HG03045 (cell line): ENCODE data around the gene PCSK1N.
"Not testable (repeated sequence)": the region's sequence is repeated elsewhere in the genome, so short reads cannot be mapped to it uniquely, and the experiment has no call there.

Experiments
- ATAC-seq: cut with Tn5 transposase; IDR thresholded peaks from one replicate; pipeline ENCODE4 v1.9.1; 2021; ENCODE audit warnings: mild to moderate bottlenecking, moderate library complexity; ENCODE audit not compliant: unreplicated experiment

Gene PCSK1N, protein sequence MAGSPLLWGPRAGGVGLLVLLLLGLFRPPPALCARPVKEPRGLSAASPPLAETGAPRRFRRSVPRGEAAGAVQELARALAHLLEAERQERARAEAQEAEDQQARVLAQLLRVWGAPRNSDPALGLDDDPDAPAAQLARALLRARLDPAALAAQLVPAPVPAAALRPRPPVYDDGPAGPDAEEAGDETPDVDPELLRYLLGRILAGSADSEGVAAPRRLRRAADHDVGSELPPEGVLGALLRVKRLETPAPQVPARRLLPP

GRCh38 chrX:48835524-48836329 is at the start of gene PCSK1N:
TSS of gene PCSK1N (minus strand) at chrX:48835610. CDS start at chrX:48835532, 78 bp downstream.
- no peak for ATAC-seq

DNA sequence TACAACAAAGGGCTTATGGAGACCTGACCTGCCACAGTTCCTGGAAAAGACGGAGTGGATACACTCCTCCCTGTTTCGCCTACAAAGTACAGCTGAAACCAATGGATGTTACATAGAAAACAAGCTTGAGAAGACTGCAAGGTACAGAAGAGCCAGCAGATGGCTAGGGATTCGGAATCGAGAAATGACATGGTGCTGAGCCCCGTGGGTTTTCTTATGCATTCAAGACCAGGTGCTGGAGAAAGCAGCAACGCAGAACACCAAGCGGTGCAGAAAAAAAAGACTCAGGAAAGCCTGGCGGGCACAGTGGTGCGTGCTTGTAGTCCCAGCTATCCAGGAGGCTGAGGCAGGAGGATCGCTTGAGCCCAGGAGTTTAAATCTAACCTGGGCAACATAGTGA is 48.3 kb upstream of the PCSK1N start:
- no peak for ATAC-seq

- ATAC-seq = not testable (repeated sequence)
Observed at GRCh38 chrX:48876944-48877343, 41.5 kb upstream of the PCSK1N start.

GRCh38 chrX:48872017-48872416 is 36.6 kb upstream of the PCSK1N start:
- not testable (repeated sequence) for ATAC-seq

DNA sequence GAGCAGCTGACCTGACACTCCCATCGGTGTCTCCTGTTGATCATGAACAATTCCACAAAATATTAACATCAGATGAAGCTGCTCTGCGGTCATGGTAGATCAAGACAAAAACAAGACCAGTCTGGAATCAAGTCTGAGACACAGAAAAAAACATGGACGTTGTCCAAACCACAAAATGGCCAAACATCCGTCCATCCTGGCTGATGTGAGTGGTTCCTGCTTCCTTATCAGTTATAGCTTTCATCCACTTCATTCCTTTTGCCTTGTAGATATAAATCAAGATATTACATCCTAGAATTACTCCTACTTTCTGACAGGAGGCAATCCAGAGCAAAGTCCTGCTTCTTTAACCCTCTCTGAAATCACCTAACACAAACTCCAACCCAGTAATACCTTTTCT is 28.8 kb upstream of the PCSK1N start:
- no peak for ATAC-seq

DNA sequence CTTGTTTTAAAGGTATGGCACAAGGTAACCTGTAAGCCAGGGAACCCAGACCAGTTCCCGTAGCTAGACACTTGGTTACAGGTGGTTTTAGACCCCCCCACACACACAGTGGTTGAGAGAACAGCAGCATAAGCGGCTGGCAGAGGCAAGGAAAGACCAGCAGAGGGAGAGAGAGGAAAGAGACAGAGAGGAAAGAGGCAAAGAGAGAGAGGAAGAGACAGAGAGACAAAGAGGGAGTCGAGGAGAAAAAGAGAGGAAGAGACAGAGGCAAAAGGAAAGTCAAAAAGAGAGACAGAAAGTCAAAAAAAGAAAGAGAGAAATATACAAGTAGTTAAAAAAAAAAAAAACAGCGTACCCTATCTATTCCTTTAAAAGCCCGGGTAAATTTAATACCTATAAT is 19.5 kb upstream of the PCSK1N start:
- ATAC-seq = no peak

DNA sequence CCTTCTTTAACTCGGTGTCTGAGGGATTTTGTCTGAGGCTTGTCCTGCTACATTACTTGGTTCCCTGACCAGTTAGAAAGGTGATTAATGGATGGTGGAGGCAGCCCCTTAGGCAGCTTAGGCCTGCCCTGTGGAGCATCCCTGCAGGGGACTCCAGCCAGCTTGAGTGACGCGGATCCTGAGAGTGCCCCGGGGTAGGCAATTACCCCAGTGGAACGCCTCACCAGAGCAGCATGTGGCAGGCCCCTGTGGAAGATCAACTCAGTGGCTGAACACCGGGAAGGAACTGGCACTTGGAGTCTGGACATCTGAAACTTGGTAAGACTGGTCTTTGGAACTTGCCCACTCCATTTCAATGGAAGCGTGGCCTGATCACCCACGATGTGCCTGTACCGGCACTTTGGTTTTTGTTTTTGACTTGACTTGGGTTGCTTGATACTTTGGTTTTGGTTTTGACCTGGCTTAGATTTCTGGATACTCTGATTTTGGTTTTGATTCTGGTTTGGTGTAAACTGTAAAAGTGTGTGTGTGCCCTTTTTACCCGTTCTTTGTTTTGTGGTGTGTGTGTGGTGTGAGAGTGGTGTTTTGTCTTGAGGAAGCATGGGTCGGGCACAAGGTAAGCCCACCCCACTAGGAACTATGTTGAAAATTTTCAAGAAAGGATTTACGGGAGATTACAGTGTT is 18.9 kb upstream of the PCSK1N start:
- ATAC-seq = not testable (repeated sequence)

GRCh38 chrX:48853494-48853893 is 18.1 kb upstream of the PCSK1N start:
- not testable (repeated sequence) for ATAC-seq

DNA sequence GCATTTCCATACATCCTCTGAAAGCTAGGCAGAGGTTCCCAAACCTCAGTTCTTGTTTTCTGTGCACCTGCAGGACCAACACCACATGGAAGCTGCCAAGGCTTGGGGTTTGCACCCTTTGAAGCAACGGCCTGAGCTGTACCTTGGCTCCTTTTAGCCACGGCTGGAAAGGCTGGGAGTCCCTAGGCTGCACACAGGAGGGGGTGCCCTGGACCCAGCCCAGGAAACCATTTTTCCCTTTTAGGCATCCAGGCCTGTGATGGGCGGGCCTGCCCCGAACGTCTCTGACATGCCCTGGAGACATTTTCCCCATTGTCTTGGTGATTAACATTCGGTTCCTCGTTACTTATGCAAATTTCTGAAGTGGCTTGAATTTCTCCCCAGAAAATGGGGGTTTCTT is 17.4 kb upstream of the PCSK1N start:
- ATAC-seq = no peak

DNA sequence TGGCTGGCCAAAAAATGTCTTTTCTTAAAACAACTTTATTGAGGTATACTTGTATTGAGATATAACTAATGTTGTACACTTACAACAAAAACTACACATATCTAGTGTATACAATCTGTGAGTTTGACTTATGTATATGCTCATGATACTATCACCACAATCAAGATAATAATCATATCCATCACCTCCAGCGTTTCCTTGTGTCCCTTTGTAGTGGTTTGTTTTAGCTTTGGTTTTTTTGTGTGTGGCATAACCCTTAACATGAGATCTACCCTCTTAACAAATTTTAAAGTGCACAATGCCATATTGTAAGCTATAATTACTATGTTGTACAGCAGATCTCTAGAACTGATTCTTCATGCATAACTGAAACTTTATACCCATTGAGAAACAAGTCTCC is 13.4 kb upstream of the PCSK1N start:
- ATAC-seq = no peak

GRCh38 chrX:48839686-48840085 is 4.3 kb upstream of the PCSK1N start:
- no peak for ATAC-seq

- no peak for ATAC-seq
Observed at GRCh38 chrX:48834383-48834709, 1.1 kb downstream of the PCSK1N start.

DNA sequence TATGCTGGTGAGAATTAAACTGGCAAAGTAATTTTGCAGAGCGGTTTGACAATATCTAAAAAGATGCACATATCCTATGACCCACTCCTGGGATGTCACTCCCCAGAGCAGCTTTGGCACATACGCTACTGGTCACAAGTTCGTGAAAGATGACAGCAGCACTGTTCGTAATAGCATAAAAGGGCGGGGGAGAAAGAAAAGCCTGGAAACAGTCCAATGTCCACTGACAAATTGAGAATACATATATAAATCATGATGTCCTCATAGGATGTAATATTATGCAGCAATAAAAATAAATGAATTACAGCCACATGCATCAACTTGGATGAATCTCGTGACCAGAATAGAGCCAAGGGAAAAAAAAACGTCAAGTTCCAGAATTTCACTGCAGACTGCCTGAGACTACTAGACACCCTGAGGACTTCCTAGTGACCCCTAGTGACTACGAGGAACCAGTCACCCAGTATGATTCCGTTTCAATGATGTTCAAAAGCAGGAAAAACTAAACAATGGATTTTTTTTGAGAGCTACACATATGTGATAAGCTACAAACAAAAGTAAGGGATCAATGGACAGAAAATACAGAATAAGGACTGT is 1.8 kb downstream of the PCSK1N start:
- ATAC-seq = no peak

DNA sequence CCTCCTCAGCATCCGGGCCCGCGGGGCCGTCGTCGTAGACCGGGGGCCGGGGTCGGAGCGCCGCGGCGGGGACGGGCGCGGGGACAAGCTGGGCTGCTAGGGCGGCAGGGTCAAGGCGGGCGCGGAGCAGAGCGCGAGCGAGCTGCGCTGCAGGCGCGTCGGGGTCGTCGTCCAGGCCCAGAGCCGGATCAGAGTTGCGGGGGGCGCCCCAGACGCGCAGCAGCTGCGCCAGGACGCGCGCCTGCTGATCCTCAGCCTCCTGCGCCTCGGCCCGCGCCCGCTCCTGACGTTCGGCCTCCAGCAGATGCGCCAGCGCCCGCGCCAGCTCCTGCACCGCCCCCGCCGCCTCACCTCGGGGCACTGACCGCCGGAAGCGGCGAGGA is 3.5 kb downstream of the PCSK1N start:
- ATAC-seq = no peak

GRCh38 chrX:48831136-48831908 is 4.1 kb downstream of the PCSK1N start:
- no peak for ATAC-seq

GRCh38 chrX:48829016-48829735 is 6.2 kb downstream of the PCSK1N start:
- no peak for ATAC-seq

GRCh38 chrX:48827654-48827968 is 7.8 kb downstream of the PCSK1N start:
- ATAC-seq = no peak

GRCh38 chrX:48826876-48827653 is 8.3 kb downstream of the PCSK1N start:
- no peak for ATAC-seq

DNA sequence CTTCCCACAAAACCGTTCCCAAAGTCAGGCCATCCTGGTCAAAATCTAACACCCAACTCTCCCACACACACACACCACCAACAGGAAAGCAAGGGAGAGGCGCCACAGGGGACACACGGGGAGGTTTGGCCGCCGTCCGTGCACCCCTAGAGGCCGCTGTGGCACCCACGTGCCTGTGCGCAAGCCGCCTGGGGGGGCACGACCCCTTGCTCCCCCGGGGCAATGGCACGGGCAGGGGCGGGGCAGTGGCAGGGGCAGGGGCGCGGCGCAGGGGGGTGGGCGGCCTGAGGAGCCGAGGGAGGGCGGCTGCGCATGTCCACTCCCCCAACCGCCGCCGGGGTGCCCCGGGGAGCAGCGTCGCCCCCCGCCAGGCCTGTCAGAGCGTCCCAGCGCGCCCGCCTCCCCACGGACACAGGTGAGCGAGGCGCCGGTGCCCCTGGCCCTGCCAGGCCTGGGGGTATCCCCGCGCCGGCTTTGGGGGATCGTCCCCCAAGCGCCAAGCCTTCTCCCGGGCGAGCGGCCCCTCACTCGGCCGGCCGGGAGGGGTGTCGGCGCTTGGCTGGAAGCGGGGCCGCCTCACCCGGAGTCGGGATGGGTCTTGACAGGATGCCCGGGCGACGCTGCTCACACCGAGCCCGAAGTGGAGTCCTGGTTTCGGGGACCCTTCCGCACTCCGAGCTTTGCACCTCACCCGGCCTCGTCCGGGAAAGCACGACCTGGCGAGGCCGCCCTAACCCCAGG is 9.1 kb downstream of the PCSK1N start, which contains the start of gene ERAS:
Gene ERAS (plus strand): TSS at position 379 of the 741 bp plus-strand sequence. CDS start 2,611 bp downstream, outside the sequence.
- no peak for ATAC-seq
